Measurements from ENCODE around the gene FBXO21. TPM values are rescaled to one million over a fixed set of nuclear protein-coding genes. Genes with fewer than 3 reads are reported as not detected.

The FBXO21 gene
- total and polyA plus RNA-seq, 2 of the 4 experiments (the other 2 are of a cell fraction) = 43.6 to 56.6 TPM

- Histone ChIP-seq H3K9me3 (ENCODE audit: control insufficient read depth, insufficient read depth, low read length) (no peaks in the 10 kb centered on the region), H2AFZ (replicated peaks; ENCODE audit: low read length, poor library complexity) (no peak overlapping the region), H3K27me3 (ENCODE audit: control insufficient read depth, insufficient read depth, low read length) (no peaks in the 10 kb centered on the region), H4K20me1 (ENCODE audit: insufficient read depth, low read length) (no peaks in the 10 kb centered on the region), H3K79me1 (ENCODE audit: low read depth in 1 of 2, low read length in 2 of 2) (peaks cover 0 to 3% of the 10 kb centered on the region in 2 experiments; a peak in 1 of 4 replicates), H2AK5ac (ENCODE audit: low read depth, low read length) (no peak overlapping the region), H3K56ac (ENCODE audit: extremely low read depth, insufficient read depth, low read length) (no peak overlapping the region), H3K27ac (ENCODE audit: insufficient read depth, low read length) (no peak overlapping the region), H3K9me1 (ENCODE audit: insufficient read depth, low read length) (peaks cover 2% of the 10 kb centered on the region; the same call in 1 of the 2 replicates), H4K91ac (ENCODE audit: insufficient read depth, low read depth, low read length) (no peak overlapping the region), H4K5ac (ENCODE audit: low read depth, low read length) (no peak overlapping the region), H2BK20ac (ENCODE audit: low read depth, low read length) (no peak overlapping the region), H4K8ac (ENCODE audit: low read depth in 2 of 2, low read length in 2 of 2) (no peak overlapping the region), H3K4me3 (ENCODE audit: insufficient read depth, low read depth, low read length) (no peak overlapping the region), H3K4ac (ENCODE audit: low read depth, low read length) (no peak overlapping the region), H2BK15ac (ENCODE audit: low read depth, low read length) (no peak overlapping the region), H3K14ac (replicated peaks; ENCODE audit: low read depth, low read length) (no peak overlapping the region), H2BK5ac (ENCODE audit: low read depth, low read length, poor library complexity, severe bottlenecking) (no peak overlapping the region), H3K18ac (ENCODE audit: low read depth, low read length) (no peak overlapping the region), H2AK9ac (replicated peaks; ENCODE audit: low read depth, low read length, poor library complexity) (no peak overlapping the region), H2BK120ac (ENCODE audit: low read depth, low read length) (no peak overlapping the region), H3K4me2 (ENCODE audit: low read depth, low read length) (no peak overlapping the region), H3K23ac (ENCODE audit: low read depth, low read length) (no peak overlapping the region), H3K9ac (ENCODE audit: low read depth, low read length) (no peak overlapping the region), H3K36me3 (ENCODE audit: control insufficient read depth, insufficient read depth, low read length) (peaks cover 63% of the 10 kb centered on the region), H3K4me1 (ENCODE audit: control insufficient read depth, insufficient read depth, low read length) (no peaks in the 10 kb centered on the region)
- intact Hi-C loops (cut with micrococcal nuclease) = no loop called here
- DNase-seq (no peak), ATAC-seq (ENCODE audit: low read depth) (no peak)
- no TSS peak for BruUV-seq (replicated peaks)
- no peak for TF ChIP-seq MAFK (IDR thresholded peaks at IDR 0.05; ENCODE audit: low read depth, low read length)
- no peak for TF ChIP-seq MXI1 (IDR thresholded peaks at IDR 0.05; ENCODE audit: borderline replicate concordance, low read depth, low read length)
- TF ChIP-seq CEBPB (IDR thresholded peaks at IDR 0.05; ENCODE audit: low read depth, low read length) = no peak
- no peak for TF ChIP-seq MAZ (IDR thresholded peaks at IDR 0.05; ENCODE audit: borderline replicate concordance, low read depth, low read length)
- no peak for TF ChIP-seq CTCF (conservative IDR thresholded peaks at IDR 0.05; ENCODE audit: low read depth, low read length)
- TF ChIP-seq ELK1 (IDR thresholded peaks at IDR 0.05; ENCODE audit: borderline replicate concordance, low read depth, low read length) = no peak
- TF ChIP-seq CHD1 (IDR thresholded peaks at IDR 0.05; ENCODE audit: low read depth, low read length) = no peak
- TF ChIP-seq NFE2L2 (IDR thresholded peaks at IDR 0.05; ENCODE audit: low read depth, low read length) = no peak
- TF ChIP-seq FOS (IDR thresholded peaks at IDR 0.05; ENCODE audit: low read depth, low read length) = no peak
- no peak for TF ChIP-seq RFX5 (IDR thresholded peaks at IDR 0.05; ENCODE audit: low read depth, low read length)
- no peak for TF ChIP-seq POLR2A (IDR thresholded peaks at IDR 0.05; ENCODE audit: low read depth, low read length)
- no peak for TF ChIP-seq SMC3 (IDR thresholded peaks at IDR 0.05; ENCODE audit: low read depth, low read length)
- no peak for TF ChIP-seq USF2 (IDR thresholded peaks at IDR 0.05; ENCODE audit: low read depth, low read length)
- ChIA-PET POLR2A (ENCODE audit: unreplicated experiment) (no interaction called here), CTCF (interaction anchor here (0.6 kb wide), 1 partner anchor 996 kb away, joined by 3 read pairs; no protein-coding TSS in a partner anchor)
- dilution Hi-C loops (cut with HindIII; ENCODE audit: low sequenced_read_pairs, unreplicated experiment) = no loop called here
- WGBS, 2 experiments (ENCODE audit: extremely low coverage in 2 of 2, insufficient read length in 1 of 2) = no CpG with 5 or more reads among the region's 3 CpGs
- in situ Hi-C loops (cut with MboI; ENCODE audit: low sequenced_read_pairs) = no loop called here
Observed at GRCh38 chr12:117169548-117169947, 20.7 kb downstream of the FBXO21 start.
